Mucosa of rectum (tissue), 2 donors: ENCODE measurements around the gene NIPA2.

ENCODE experiments used
- H3K27ac ChIP-seq, 2 donors: one replicate each; pipeline ENCODE4 v1.7.0; 2013; ENCODE audit warnings: inconsistent platforms in 2 of 2, low read depth in 2 of 2, low read length in 2 of 2
- H3K27me3 ChIP-seq, 2 donors: one replicate each; pipeline ENCODE4 v1.7.0; 2013; ENCODE audit warnings: low read length in 2 of 2; ENCODE audit not compliant: control insufficient read depth in 2 of 2, insufficient read depth in 2 of 2
- H3K36me3 ChIP-seq, 2 donors: one replicate each; pipeline ENCODE4 v1.7.0; 2013; ENCODE audit warnings: low read length in 2 of 2; ENCODE audit not compliant: control insufficient read depth in 2 of 2, insufficient read depth in 2 of 2
- H3K4me1 ChIP-seq, 2 donors: one replicate each; pipeline ENCODE4 v1.7.0; 2013; ENCODE audit warnings: low read length in 2 of 2, mild to moderate bottlenecking in 1 of 2; ENCODE audit not compliant: control insufficient read depth in 2 of 2, insufficient read depth in 2 of 2
- H3K4me3 ChIP-seq, 2 donors: one replicate each; pipeline ENCODE4 v1.7.0; 2013; ENCODE audit warnings: low read length in 2 of 2
- H3K9ac ChIP-seq, 2 donors: one replicate each; pipeline ENCODE4 v1.7.0; 2013; ENCODE audit warnings: low read length in 2 of 2, low read depth in 1 of 2, mild to moderate bottlenecking in 1 of 2
- H3K9me3 ChIP-seq, 2 donors: one replicate each; pipeline ENCODE4 v1.7.0; 2013; ENCODE audit warnings: low read length in 2 of 2; ENCODE audit not compliant: control insufficient read depth in 2 of 2
- donor health status: healthy.
- donor health status: Normal muscosa, but diverticular disease.

The NIPA2 gene

DNA sequence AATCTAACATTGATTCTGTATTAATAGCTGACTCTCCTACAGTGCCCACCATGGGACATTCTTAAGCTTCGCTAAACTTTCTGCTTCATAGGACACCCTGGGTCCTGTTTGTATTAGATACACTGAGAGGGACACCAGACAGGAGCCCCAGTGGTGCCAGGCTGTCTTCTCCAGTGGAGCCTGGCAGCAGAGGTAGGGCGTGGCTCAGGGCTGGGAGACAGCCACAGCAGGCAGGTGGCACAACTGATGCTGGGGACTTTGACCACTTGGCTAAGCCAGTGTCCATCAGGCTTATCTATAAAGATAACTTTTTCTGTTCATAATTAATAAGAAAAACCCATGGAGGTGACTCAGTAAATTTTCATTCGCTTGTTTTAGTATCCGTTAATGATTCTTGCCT lies 30.2 kb upstream of the NIPA2 start:
- Histone ChIP-seq H3K27ac (no peak overlapping the region), H3K36me3 (no peaks in the 10 kb centered on the region), H3K9me3 (no peaks in the 10 kb centered on the region), H3K27me3 (no peaks in the 10 kb centered on the region), H3K4me3 (no peak overlapping the region), H3K9ac (no peak overlapping the region), H3K4me1 (no peaks in the 10 kb centered on the region)

- no peaks in the 10 kb centered on the region for H3K27me3 ChIP-seq
- H3K4me3 ChIP-seq = no peak overlapping the region
- H3K9me3 ChIP-seq = no peaks in the 10 kb centered on the region
- H3K27ac ChIP-seq = no peak overlapping the region
- no peak overlapping the region for H3K9ac ChIP-seq
- peaks cover 0 to 3% of the 10 kb centered on the region in 2 donors for H3K36me3 ChIP-seq
- no peaks in the 10 kb centered on the region for H3K4me1 ChIP-seq
Observed at GRCh38 chr15:22808761-22809280, 29.6 kb upstream of the NIPA2 start.

DNA sequence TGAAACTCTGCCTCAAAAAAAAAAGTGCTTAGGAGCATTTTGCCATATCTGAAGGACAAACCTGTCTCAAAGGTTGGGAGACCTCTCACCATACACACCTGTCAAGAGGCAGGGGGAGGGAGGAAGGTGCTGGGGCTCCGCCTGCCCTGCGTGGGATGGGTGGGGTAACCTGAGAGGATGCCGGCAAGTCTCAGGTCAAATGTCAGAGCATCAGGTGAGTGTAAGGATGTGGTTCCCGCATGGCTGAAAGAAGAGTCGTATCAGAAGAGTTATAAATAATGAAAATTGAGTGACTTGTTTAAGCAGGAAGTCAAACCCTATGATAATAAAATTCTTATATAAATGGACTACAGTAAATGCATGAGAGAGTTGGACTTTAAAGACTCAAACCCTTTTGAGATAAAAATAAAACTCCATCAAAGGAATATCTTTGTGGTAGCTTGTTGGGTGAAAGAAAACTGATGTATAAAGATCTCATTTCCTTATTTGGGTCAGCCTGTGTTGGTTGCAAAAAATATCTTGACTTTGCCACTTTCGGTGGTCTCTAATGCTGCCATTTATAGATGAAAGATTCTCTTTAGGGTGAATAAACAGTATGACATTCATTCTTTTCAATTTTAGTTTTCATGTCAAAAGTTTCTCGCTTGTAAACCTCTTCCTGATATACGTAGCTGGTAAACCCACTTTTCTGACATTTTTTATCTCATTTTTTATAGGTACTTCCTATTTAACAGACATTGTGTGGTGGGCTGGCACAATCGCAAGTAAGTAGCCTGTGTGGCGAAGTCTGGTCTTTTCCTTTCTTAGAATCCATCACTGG lies 28.2 kb upstream of the NIPA2 start:
- H3K4me1 ChIP-seq = no peaks in the 10 kb centered on the region
- no peak overlapping the region for H3K4me3 ChIP-seq
- no peaks in the 10 kb centered on the region for H3K27me3 ChIP-seq
- H3K9ac ChIP-seq = no peak overlapping the region
- no peak overlapping the region for H3K27ac ChIP-seq
- H3K36me3 ChIP-seq = peaks cover 0 to 8% of the 10 kb centered on the region in 2 donors
- H3K9me3 ChIP-seq = no peaks in the 10 kb centered on the region

DNA sequence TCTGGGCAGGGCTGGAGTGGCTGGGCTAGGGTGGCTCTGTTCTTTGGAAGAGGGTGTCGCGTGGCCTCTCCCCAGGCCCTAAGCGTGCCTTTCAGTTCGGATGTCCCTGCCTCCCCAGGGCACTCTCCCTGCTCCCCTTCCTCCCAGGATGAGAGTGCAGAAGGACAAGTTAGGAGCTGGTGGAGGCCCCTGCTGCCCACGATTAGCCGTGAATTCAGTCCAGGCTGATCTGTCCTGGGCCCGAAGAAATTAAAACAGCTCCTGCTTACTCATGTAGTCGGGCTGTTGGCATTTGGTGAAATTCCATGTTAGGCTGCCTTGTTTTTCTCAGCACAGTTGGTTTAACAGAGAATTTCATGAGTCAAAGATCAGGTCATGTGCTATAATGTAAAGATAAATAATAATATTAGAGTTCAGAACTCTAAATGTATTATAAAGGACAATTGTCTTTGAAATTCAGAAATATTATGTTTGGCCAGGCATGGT lies 27.6 kb upstream of the NIPA2 start:
- Histone ChIP-seq H3K27ac (no peak overlapping the region), H3K9ac (no peak overlapping the region), H3K4me1 (no peaks in the 10 kb centered on the region), H3K9me3 (no peaks in the 10 kb centered on the region), H3K36me3 (peaks cover 0 to 8% of the 10 kb centered on the region in 2 donors), H3K4me3 (no peak overlapping the region), H3K27me3 (no peaks in the 10 kb centered on the region)

DNA sequence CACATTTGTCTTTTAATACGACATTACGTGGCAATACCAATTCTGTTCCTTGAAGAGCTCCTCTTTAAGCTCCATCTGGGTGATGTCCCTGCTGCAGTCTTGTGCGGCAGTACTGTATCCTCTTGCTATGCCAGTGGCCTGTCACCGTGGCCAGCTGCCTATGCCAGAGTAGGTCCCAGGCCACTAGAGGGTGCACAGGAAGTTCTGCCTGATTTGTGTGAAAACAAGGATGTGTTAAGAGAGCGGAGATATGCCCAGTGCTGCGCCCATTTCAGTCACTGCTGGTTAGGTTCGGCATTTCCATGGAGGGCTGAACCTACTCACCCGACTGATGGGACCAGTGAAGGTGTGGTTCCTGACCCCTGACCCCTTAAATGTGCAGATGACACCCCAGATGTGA lies 26.8 kb upstream of the NIPA2 start:
- H3K9me3 ChIP-seq = no peaks in the 10 kb centered on the region
- no peak overlapping the region for H3K4me3 ChIP-seq
- peaks cover 0 to 8% of the 10 kb centered on the region in 2 donors for H3K36me3 ChIP-seq
- H3K27ac ChIP-seq = no peak overlapping the region
- no peak overlapping the region for H3K9ac ChIP-seq
- no peaks in the 10 kb centered on the region for H3K27me3 ChIP-seq
- H3K4me1 ChIP-seq = no peaks in the 10 kb centered on the region

- no peaks in the 10 kb centered on the region for H3K9me3 ChIP-seq
- no peak overlapping the region for H3K4me3 ChIP-seq
- peaks cover 0 to 8% of the 10 kb centered on the region in 2 donors for H3K36me3 ChIP-seq
- no peaks in the 10 kb centered on the region for H3K27me3 ChIP-seq
- no peak overlapping the region for H3K27ac ChIP-seq
- H3K4me1 ChIP-seq = no peaks in the 10 kb centered on the region
- H3K9ac ChIP-seq = no peak overlapping the region
Observed at GRCh38 chr15:22813844-22814243, 24.6 kb upstream of the NIPA2 start.

- no peaks in the 10 kb centered on the region for H3K9me3 ChIP-seq
- no peaks in the 10 kb centered on the region for H3K4me1 ChIP-seq
- H3K9ac ChIP-seq = no peak overlapping the region
- H3K27ac ChIP-seq = no peak overlapping the region
- H3K27me3 ChIP-seq = no peaks in the 10 kb centered on the region
- H3K36me3 ChIP-seq = peaks cover 6 to 15% of the 10 kb centered on the region in 2 donors
- H3K4me3 ChIP-seq = no peak overlapping the region
Observed at GRCh38 chr15:22815766-22816165, 22.7 kb upstream of the NIPA2 start.

DNA sequence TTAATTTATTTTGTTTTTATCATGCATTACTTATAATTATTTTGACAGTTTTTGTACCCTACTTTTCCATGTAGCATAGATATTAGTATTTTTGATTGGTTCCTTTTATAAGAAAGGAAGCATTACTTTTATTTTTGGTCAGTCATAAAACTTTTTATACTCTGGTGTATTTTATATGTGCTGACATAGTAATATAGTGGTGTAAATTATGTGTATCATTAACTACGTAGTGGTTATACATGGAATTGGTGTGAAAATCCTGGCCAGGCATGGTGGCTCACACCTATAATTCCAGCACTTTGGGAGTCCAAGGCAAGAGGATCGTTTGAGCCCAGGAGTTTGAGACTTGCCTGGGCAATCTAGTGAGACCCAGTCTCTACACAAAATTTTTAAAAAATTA lies 18.8 kb upstream of the NIPA2 start:
- no peak overlapping the region for H3K9ac ChIP-seq
- H3K4me3 ChIP-seq = no peak overlapping the region
- H3K27ac ChIP-seq = no peak overlapping the region
- peaks cover 28 to 29% of the 10 kb centered on the region in 2 donors for H3K36me3 ChIP-seq
- H3K27me3 ChIP-seq = no peaks in the 10 kb centered on the region
- no peaks in the 10 kb centered on the region for H3K9me3 ChIP-seq
- H3K4me1 ChIP-seq = no peaks in the 10 kb centered on the region

DNA sequence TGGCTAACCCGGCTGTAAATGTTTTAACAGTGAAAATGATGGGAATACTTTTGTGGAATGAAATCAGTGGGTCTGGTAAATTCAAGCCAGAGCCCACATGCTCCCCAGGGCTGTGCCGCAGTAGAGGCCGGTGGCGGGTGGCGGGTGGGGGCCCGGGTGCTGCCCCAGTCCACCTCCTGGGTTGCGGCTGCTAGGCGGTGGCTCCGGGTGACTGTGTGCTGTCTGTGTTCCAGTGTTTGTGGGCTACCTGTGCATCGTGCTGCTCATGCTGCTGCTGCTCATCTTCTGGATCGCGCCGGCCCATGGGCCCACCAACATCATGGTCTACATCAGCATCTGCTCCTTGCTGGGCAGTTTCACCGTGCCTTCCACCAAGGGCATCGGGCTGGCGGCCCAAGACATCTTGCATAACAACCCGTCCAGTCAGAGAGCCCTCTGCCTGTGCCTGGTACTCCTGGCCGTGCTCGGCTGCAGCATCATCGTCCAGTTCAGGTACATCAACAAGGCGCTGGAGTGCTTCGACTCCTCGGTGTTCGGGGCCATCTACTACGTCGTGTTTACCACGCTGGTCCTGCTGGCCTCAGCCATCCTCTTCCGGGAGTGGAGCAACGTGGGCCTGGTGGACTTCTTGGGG lies 14.9 kb upstream of the NIPA2 start:
- H3K27ac ChIP-seq = no peak overlapping the region
- H3K27me3 ChIP-seq = no peaks in the 10 kb centered on the region
- H3K9me3 ChIP-seq = no peaks in the 10 kb centered on the region
- H3K36me3 ChIP-seq = peaks cover 40 to 48% of the 10 kb centered on the region in 2 donors
- no peaks in the 10 kb centered on the region for H3K4me1 ChIP-seq
- H3K9ac ChIP-seq = no peak overlapping the region
- H3K4me3 ChIP-seq = no peak overlapping the region

- no peaks in the 10 kb centered on the region for H3K9me3 ChIP-seq
- H3K4me1 ChIP-seq = no peaks in the 10 kb centered on the region
- H3K27me3 ChIP-seq = no peaks in the 10 kb centered on the region
- no peak overlapping the region for H3K27ac ChIP-seq
- no peak overlapping the region for H3K9ac ChIP-seq
- peaks cover 25 to 34% of the 10 kb centered on the region in 2 donors for H3K36me3 ChIP-seq
- H3K4me3 ChIP-seq = no peak overlapping the region
Observed at GRCh38 chr15:22827125-22827524, 11.3 kb upstream of the NIPA2 start.
